HUES48 (cell line): ENCODE results near the gene APP.

Experiments used
- H3K27ac ChIP-seq: one replicate; pipeline ENCODE4 v1.7.0; 2013; ENCODE audit warnings: low read depth, low read length, inconsistent platforms
- H3K27me3 ChIP-seq: 2 replicates; pipeline ENCODE4 v1.6.1; 2013; ENCODE audit warnings: mild to moderate bottlenecking, low read length; ENCODE audit not compliant: control insufficient read depth, insufficient read depth
- H3K36me3 ChIP-seq: 2 replicates; pipeline ENCODE4 v1.6.1; 2013; ENCODE audit warnings: low read length; ENCODE audit not compliant: control insufficient read depth, insufficient read depth
- H3K4me1 ChIP-seq: 2 replicates; pipeline ENCODE4 v1.6.1; 2013; ENCODE audit warnings: mild to moderate bottlenecking, low read length; ENCODE audit not compliant: control insufficient read depth, insufficient read depth
- H3K4me3 ChIP-seq: 2 replicates; pipeline ENCODE4 v1.5.1; 2013; ENCODE audit warnings: mild to moderate bottlenecking, low read depth, low read length
- H3K9ac ChIP-seq: 2 replicates; pipeline ENCODE4 v1.6.1; 2013; ENCODE audit warnings: mild to moderate bottlenecking, low read depth, low read length, moderate library complexity
- H3K9me3 ChIP-seq: 2 replicates; pipeline ENCODE4 v1.6.1; 2013; ENCODE audit warnings: low read length; ENCODE audit not compliant: control insufficient read depth, insufficient read depth

APP gene

DNA sequence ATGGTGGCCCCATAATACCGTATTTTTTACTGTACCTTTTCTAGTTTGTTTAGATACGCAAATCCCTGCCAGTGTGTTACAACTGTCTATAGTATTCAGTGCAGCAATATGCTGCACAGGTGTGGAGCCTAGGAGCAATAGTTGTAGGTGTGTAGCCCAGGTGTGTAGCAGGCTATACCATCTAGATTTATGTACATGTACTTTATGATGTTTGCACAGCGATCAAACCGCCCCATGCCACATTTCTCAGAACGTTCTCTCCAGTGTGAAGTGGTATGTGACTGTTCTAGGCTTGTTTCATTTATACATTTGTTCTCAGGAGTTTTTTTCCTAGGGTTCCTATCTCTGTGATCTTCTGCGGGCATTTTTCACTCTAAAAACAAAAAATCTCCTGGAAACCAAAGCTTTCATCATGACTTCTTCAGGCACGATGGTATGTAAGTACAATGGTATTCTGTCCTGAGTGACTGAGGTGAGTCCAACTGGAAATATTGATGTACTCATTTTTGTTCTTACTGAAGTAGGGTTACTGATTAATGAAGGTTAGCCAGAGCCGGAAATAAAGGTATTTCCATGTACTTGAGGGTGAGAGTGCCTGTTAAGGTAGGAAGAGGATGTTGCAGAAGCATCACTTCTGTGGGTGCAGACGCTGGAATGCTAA, 282.8 kb downstream of the APP start:
- Histone ChIP-seq H3K4me3 (no peak overlapping the region), H3K27ac (no peak overlapping the region), H3K4me1 (no peaks in the 10 kb centered on the region), H3K27me3 (no peaks in the 10 kb centered on the region), H3K9ac (no peak overlapping the region), H3K36me3 (peaks cover 66% of the 10 kb centered on the region), H3K9me3 (0 out of 2 replicates have a peak, but pooled peaks cover under 1% of the 10 kb centered on the region)

DNA sequence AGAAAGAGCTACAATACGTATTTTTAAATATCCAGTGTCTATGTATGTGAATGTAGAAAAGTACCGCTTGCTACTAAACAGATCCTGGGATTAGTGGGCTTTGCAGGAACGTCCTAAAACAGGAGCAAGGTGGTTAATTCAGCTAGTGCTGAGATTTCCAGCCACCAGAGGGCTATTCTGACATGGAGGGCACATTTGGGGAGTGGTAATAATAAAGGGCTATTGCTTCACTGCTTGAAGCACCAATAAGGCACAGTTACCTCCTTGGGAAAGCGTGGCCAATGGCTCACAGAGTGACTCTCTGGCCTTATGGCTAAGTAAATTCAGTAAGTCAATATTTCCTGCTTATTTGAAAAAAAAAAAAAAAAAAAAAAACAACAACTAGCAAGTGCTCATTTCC, 283.4 kb downstream of the APP start:
- Histone ChIP-seq H3K36me3 (peaks cover 63% of the 10 kb centered on the region), H3K27ac (no peak overlapping the region), H3K27me3 (no peaks in the 10 kb centered on the region), H3K4me1 (no peaks in the 10 kb centered on the region), H3K9ac (no peak overlapping the region), H3K9me3 (0 out of 2 replicates have a peak, but pooled peaks cover 2% of the 10 kb centered on the region), H3K4me3 (no peak overlapping the region)

DNA sequence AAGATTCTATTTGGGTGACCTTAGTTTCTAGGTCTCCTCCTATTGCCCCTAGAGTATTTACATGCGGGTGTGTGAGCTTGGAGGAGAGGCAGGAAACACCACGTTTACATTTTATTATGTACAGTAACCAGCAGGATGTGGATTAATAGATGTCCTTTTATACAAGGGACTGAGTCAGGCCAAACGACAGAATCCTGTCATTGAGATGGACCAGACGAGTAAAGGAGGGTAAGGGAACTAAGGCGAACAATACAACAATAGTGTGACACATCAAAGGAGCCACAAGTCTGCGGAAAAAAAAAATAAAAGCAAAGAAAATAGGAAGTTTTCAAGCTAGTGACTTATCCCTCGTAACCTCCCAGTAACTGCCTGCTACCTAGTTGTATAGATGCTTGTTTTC, 284.7 kb downstream of the APP start:
- Histone ChIP-seq H3K4me1 (no peaks in the 10 kb centered on the region), H3K27ac (no peak overlapping the region), H3K27me3 (no peaks in the 10 kb centered on the region), H3K36me3 (peaks cover 58% of the 10 kb centered on the region), H3K4me3 (no peak overlapping the region), H3K9me3 (0 out of 2 replicates have a peak, but pooled peaks cover 2% of the 10 kb centered on the region), H3K9ac (no peak overlapping the region)

DNA sequence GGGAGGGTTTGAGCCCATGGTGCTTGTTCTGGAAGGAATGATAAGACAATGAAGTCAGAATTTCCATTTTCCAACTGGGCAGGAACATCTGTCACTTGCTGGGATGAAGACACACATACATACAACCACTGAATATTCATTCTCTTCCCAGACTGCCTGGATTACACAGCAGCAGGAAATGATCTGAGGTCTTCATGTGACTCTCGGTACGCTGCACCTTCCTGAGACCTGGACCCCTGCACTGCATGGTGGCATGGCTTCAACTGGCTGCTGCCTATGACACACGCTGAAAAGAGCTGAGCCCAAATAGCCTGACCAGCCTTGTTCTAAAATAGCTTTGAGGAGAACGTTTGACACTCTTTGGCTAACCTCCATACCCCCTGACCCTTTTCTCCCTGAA, 285.2 kb downstream of the APP start:
- Histone ChIP-seq H3K36me3 (peaks cover 59% of the 10 kb centered on the region), H3K4me1 (no peaks in the 10 kb centered on the region), H3K4me3 (no peak overlapping the region), H3K27me3 (no peaks in the 10 kb centered on the region), H3K9ac (no peak overlapping the region), H3K9me3 (0 out of 2 replicates have a peak, but pooled peaks cover 2% of the 10 kb centered on the region), H3K27ac (no peak overlapping the region)

DNA sequence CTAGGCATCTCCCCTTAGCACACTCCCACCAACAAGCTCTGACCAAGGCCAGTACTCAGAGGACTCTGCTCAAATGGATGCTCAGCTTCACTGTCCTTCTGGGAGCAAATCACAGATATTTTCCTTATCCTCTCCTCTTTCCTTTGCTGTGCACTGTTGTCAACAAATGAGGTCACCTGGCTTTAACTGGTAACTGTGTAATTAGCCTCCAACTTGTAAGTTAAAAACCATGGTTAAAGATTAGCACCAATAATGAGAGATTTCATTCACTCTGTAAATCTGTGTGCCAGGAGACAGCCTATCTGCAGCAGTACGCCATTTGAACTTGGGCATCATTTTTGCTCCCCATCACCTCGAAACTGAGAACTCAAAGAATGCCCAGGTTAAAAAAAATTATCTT, 286.3 kb downstream of the APP start:
- H3K9ac ChIP-seq = no peak overlapping the region
- no peaks in the 10 kb centered on the region for H3K27me3 ChIP-seq
- 0 out of 2 replicates have a peak, but pooled peaks cover 2% of the 10 kb centered on the region for H3K9me3 ChIP-seq
- no peak overlapping the region for H3K27ac ChIP-seq
- peaks cover 55% of the 10 kb centered on the region for H3K36me3 ChIP-seq
- no peak overlapping the region for H3K4me3 ChIP-seq
- no peaks in the 10 kb centered on the region for H3K4me1 ChIP-seq

DNA sequence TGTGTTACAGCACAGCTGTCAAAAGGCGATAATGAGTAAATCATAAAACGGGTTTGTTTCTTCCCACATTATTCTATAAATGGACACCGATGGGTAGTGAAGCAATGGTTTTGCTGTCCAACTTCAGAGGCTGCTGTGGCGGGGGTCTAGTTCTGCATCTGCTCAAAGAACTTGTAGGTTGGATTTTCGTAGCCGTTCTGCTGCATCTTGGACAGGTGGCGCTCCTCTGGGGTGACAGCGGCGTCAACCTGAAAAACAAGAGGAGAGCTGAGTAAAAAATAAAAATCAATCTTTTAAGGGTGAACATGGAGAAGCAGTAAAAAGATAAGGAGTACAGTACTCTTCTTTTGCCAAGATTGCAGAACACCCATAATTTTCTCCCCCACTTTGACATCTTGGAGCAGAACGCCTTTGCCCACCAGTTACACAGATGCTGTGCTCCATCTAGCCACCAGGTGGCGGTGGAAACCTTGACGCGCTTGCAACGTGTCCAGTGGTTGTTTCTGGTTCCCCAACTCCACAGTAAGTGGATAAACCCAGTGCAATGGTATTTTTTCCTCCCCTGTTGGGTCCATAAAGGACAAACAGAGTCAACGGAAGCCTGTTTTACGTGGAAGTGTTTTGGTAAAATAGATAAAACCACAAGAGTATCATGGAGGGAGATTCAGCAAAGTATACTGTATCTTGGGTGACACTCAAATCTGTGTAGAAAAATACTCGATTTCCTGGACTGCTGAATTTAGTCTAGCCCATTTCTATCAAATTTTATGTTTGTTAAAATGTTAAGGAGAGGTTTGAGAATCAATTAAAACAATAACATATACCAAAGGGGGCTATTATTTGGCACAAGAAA, 288.8 kb downstream of the APP start:
- H3K9me3 ChIP-seq = 0 out of 2 replicates have a peak, but pooled peaks cover 2% of the 10 kb centered on the region

DNA sequence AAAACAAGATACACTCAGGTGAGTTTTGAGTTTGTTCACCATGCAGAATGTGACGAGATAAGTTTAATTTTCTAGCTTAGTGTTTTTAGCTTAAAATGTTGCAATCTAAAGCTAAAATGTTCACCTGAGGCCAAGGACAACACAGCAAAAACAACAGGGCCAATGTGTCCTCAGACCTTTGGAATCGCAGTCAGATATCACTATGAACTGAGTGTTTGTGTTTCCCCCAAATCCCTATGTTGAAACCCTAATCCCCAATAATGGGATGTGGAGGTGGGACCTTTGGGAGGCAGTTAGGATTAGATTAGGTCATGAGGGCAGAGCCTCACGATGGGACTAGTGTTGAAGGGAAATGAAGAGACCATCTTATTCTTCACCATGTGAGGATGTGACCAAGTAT, 291.4 kb downstream of the APP start:
- H3K36me3 ChIP-seq = peaks cover 21% of the 10 kb centered on the region
- H3K4me3 ChIP-seq = no peak overlapping the region
- H3K9me3 ChIP-seq = 0 out of 2 replicates have a peak, but pooled peaks cover 2% of the 10 kb centered on the region
- no peaks in the 10 kb centered on the region for H3K4me1 ChIP-seq
- H3K27ac ChIP-seq = no peak overlapping the region
- no peaks in the 10 kb centered on the region for H3K27me3 ChIP-seq
- H3K9ac ChIP-seq = no peak overlapping the region

More for the DNA sequence above, 288.8 kb downstream of the APP start:
- no peaks in the 10 kb centered on the region for H3K27me3 ChIP-seq
- H3K4me3 ChIP-seq = no peak overlapping the region
- no peak overlapping the region for H3K27ac ChIP-seq
- H3K36me3 ChIP-seq = peaks cover 29% of the 10 kb centered on the region
- no peak overlapping the region for H3K9ac ChIP-seq
- H3K4me1 ChIP-seq = no peaks in the 10 kb centered on the region

DNA sequence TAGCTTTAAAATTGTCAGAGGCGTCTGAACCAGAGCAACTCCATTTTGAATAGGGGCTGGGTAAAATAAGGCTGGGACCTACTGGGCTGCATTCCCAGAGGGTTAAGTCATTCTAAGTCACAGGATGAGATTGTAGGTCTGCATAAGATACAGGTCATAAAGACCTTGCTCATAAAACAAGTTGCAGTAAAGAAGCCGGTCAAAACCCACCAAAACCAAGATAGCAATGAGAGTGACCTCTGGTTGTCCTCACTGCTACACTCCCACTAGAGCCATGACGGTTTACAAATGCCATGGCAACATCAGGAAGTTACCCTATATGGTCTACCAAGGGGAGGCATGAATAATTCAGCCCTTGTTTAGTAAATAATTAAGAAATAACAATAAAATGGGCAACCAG, 292.2 kb downstream of the APP start:
- Histone ChIP-seq H3K27ac (no peak overlapping the region), H3K9ac (no peak overlapping the region)

DNA sequence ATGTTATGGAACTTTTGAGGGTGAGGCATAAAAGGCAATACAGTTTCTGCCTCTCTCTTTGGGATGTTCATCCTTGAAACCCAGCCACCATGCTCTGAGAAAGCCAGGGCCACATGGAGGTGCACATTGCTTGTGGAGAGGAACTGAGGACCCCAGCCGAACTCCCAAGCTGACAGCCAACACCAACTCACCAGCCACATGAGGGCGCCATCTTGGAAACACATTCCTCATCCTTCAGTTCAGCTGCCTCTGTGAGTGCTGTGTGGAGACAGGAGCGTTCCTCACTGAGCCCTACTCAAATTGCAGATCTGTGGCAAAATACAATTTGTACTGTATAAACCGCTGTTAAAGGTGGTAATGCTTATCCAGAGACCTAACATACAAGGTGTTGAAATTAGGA, 298.3 kb downstream of the APP start:
- Histone ChIP-seq H3K27me3 (no peaks in the 10 kb centered on the region), H3K36me3 (no peaks in the 10 kb centered on the region)

More for the DNA sequence above, 292.2 kb downstream of the APP start:
- Histone ChIP-seq H3K9me3 (0 out of 2 replicates have a peak, but pooled peaks cover 2% of the 10 kb centered on the region), H3K4me1 (no peaks in the 10 kb centered on the region), H3K36me3 (peaks cover 21% of the 10 kb centered on the region), H3K27me3 (no peaks in the 10 kb centered on the region), H3K4me3 (no peak overlapping the region)

DNA sequence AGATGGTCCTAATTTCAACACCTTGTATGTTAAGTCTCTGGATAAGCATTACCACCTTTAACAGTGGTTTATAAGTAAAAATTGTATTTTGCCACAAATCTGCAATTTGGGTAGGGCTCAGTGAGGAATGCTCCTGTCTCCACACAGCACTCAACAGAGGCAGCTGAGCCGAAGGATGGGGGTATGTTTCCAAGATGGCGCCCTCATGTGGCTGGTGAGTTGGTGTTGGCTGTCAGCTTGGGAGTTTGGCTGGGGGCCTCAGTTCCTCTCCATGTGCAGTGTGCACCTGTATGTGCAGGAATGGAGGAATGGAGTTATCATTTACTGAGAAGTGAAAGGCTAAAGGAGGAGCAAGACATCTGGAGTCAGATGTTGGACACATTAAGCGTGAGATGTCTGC, 299.0 kb downstream of the APP start:
- Histone ChIP-seq H3K4me1 (peaks cover 5% of the 10 kb centered on the region; the same call in 1 of the 2 replicates), H3K27me3 (no peaks in the 10 kb centered on the region), H3K36me3 (no peaks in the 10 kb centered on the region), H3K9me3 (no peaks in the 10 kb centered on the region), H3K9ac (no peak overlapping the region), H3K4me3 (no peak overlapping the region), H3K27ac (no peak overlapping the region)

More for the DNA sequence above, 298.3 kb downstream of the APP start:
- H3K4me1 ChIP-seq = peaks cover 5% of the 10 kb centered on the region; the same call in 1 of the 2 replicates
- no peak overlapping the region for H3K9ac ChIP-seq
- no peak overlapping the region for H3K4me3 ChIP-seq
- no peaks in the 10 kb centered on the region for H3K9me3 ChIP-seq
- no peak overlapping the region for H3K27ac ChIP-seq

DNA sequence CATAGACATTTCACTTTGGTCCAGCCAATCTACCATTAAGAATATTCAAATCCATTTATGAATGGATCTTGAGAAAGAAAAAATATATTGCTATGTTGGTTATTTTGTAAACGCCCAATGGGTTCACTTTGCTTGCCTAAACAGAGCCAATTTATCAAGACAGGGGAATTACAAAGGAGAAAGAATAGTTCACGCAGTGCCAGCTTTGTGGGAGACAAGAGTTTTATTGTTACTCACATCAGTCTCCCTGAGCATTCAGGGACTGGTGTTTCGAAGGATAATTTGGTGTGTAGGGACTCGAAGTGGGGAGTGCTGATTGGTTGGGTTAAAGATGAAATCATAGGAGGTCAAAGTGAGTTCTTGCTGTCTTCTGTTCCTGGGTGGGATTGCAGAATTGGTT, 300.5 kb downstream of the APP start:
- Histone ChIP-seq H3K36me3 (no peaks in the 10 kb centered on the region), H3K4me1 (peaks cover 5% of the 10 kb centered on the region; the same call in 1 of the 2 replicates)

More for the DNA sequence above, 300.5 kb downstream of the APP start:
- Histone ChIP-seq H3K9ac (no peak overlapping the region), H3K9me3 (no peaks in the 10 kb centered on the region), H3K27ac (no peak overlapping the region), H3K27me3 (no peaks in the 10 kb centered on the region), H3K4me3 (no peak overlapping the region)
